ENCODE measurements around the gene UMODL1.

UMODL1 gene

DNA sequence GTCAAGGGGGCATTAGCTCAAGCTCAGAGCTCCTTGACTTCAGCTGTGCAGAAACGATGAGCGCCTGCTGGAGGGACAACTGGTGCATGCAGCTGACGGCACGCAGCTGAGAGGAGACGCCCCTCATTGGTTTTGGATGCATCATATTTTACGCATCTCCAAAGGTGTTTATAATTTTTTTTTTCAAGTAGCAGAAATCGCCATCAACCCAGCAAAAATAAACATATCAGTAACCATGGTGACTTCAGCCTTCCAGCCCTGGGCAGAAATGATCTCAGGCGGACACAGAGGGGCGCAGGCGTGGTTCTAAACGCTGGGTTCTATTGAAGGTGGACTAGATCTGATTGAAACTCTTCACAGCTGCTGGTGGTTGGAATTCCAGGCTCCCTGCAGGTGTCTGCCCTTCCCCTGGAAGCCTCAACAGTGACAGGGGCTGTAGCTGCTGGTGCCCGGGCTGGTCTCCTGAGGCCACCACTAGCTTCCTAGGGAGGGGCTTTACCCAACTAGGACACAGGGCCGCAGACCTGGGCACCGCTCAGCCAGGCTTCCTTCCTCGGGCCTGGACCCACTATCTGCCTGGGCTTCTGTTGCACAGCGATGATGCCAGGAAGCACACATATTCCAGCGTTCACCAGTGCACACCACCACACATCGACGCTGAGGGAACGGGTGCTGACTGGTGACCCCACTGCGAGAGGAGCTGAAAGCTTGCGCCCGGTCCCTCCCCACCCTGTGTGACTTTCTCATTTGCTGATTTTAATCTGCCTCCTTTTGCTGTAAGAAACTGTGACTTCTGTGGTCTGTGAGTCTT is 84.1 kb downstream of the UMODL1 start:
- no peak for DNase-seq

GRCh38 chr21:42156690-42157605 is 85.8 kb downstream of the UMODL1 start:
- DNase-seq, result no peak

DNA sequence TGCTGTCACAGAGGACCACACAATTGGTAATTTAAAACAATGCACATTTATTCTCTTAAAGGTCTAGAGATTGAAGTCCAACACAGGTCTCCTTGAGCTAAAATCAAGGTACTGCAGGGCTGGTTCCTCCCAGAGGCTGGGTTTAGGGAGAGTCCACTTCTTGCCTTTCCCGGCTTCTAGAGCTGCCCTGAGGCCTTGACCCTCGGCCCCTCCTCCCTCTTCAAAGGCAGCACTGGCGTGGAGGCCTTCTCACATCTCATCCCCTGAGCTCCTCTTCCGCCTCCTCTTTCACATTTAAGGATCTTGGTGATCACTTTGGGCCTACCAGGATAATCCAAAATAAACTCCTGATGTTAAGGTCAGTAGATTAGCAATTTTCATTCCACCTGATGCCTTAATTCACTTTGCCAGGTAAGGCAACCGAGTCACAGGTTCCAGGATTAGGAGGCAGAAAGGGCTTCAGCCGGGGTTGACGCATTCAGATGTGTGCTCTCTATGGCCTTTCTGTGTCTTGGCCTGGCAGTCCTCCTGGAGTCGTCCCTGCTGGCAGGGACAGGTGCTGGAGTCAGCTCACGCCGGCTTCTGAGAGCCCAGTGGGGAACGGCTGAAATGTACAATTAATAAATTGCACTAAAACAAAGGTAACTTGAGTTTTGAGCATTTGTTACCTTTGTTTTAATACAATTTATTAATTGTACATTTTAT is 86.6 kb downstream of the UMODL1 start:
- no peak for DNase-seq

- DNase-seq, result no peak
Observed at GRCh38 chr21:42158846-42159245, 87.7 kb downstream of the UMODL1 start.

DNA sequence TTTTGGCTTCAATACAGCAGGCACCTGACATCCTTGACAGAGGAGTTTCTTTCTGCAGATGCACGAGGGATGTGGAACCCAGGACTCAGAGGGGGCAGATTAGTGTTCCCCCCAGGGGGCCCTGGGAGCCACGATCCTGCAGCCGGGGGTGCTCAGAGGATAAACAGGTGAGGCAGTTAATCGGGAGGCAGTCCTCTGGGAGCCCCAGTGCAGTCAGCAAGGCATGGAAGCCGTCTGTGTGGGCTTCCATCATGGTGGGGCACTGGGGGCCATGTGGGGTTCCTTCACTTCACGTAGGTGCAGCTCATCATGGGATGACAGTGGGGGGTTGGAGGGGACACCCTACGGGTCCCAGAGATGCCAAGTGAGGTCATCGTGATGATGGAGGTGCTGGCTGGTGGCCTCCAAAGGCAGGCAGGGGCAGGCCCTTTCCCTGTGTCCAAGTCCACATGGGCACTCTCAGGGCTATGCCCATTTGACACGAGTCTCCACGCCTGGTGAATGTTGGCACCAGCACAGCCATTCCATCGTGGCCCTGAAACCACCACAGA is 88.5 kb downstream of the UMODL1 start:
- DNase-seq, result no peak

- no peak for DNase-seq
Observed at GRCh38 chr21:42160111-42160721, 89.1 kb downstream of the UMODL1 start.

- DNase-seq, result no peak
Observed at GRCh38 chr21:42160765-42161164, 89.6 kb downstream of the UMODL1 start.

DNA sequence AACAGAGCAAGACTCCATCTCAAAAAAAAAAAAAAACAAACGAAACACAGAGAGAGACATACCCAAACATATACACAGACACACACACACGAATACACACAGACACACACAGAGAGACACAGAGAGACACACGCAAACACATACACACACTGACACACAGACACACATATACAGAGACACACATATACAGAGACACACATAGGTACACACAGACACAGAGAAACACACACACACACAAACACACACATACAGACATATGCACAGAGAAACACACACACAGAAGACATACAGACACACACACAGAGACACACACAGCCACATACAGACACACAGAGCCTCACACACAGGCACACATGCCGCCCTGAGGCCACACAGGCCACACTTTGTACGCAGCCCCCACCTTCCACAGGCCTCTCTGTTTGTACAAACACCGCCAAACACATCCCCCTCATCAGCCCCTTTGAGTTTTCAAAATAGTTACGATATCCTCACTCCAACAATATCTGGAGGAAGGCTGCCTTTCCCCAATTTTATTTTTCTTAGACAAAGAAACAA is 90.4 kb downstream of the UMODL1 start:
- no peak for DNase-seq

- no peak for DNase-seq
Observed at GRCh38 chr21:42161956-42162681, 91.0 kb downstream of the UMODL1 start.

DNA sequence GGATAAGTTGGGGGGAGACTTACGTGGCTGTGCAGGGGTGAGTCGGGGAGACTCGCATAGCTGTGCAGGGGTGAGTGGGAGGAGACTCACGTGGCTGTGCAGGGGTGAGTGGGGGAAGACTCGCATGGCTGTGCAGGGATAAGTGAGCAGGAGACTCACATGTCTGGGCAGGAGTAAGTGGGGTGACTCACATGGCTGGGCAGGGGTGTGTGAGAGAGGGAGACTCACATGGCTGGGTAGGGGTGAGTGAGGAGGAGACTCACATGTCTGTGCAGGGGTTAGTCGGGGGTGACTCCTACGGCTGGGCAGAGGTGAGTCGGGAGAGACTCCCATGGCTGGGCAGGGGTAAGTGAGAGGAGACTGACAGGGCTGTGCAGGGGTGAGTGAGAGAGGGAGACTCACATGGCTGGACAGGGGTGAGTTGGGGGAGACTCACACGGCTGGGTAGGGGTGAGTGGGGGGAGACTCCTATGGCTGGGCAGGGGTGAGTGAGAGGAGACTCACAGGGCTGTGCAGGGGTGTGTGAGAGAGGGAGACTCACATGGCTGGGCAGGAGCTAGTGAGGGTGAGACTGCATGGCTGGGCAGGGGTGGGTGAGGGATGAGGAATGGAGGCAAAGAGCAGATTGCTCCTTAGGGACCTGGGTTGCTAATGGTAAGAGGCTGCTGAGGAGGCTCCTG is 91.9 kb downstream of the UMODL1 start:
- peak in 1 of 2 experiments; percentile 50 for DNase-seq

GRCh38 chr21:42163511-42163863 is 92.4 kb downstream of the UMODL1 start:
- no peak for DNase-seq

GRCh38 chr21:42164064-42164789 is 93.1 kb downstream of the UMODL1 start:
- DNase-seq, result peak in 1 of 2 experiments; percentile 65

GRCh38 chr21:42164818-42165217 is 93.7 kb downstream of the UMODL1 start:
- DNase-seq, result no peak

GRCh38 chr21:42165901-42166300 is 94.8 kb downstream of the UMODL1 start:
- no peak for DNase-seq

DNA sequence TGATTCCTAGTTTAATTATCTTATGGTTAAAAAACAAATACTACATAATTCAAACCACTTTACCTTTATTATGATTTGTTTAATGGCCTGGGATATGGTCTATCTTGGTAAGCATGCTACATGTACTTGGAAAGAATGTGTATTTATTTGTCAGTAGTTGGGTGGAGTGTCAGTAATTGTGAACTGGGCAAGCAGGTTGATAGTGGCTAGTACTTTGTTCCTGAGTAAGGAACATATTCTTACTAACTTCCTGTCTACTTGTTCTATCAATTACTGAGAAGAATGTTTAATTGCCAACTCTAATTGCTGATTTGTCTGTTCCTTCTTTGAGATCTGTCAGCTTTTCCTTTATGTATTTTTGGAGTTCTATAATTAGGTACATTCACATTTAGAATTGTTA is 98.6 kb downstream of the UMODL1 start:
- no peak for DNase-seq

DNA sequence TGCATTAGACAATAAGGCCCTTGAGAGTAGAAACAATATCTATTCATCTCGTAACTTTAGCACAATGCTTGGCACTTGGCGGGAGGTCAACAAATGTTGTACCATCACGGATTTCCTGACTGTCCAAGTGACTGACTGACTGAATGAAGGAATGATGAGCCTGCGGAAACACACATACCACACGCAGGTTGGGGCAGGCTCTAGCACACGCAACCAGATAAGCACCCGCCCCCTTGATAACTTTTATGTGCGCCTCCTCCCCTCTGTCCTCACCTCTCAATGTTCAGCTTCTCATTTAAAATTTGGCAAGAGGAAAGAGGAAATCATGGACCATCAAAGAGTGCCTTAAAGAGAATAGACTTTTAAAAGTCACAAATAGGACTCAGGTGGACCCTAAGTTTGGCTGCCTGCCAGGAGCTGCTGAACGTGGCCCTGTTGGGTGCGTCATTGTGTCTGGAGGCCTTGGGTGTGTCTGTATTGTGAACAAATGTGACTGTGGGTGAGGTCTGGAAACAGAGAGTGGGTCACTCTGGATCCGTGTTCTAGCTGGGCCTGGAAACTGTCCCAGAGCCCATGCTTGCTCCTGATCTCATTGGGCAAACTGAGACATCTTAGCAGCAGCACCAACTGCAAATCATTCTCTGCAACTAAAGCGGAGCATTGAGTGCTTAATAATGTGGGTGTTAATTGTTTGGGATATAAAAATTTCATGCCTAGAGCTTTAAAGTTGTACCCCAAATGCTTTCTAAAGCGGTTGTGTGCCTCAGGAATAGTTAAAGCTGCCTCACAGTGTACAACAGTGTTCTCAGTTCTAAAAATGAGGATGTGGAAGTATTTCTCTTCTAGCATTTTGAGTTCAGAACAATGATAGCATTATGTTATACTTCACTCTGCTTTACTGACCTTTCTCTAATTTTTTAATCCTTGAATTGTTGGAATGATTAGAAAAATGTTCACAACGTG is 100.3 kb downstream of the UMODL1 start:
- no peak for DNase-seq

DNA sequence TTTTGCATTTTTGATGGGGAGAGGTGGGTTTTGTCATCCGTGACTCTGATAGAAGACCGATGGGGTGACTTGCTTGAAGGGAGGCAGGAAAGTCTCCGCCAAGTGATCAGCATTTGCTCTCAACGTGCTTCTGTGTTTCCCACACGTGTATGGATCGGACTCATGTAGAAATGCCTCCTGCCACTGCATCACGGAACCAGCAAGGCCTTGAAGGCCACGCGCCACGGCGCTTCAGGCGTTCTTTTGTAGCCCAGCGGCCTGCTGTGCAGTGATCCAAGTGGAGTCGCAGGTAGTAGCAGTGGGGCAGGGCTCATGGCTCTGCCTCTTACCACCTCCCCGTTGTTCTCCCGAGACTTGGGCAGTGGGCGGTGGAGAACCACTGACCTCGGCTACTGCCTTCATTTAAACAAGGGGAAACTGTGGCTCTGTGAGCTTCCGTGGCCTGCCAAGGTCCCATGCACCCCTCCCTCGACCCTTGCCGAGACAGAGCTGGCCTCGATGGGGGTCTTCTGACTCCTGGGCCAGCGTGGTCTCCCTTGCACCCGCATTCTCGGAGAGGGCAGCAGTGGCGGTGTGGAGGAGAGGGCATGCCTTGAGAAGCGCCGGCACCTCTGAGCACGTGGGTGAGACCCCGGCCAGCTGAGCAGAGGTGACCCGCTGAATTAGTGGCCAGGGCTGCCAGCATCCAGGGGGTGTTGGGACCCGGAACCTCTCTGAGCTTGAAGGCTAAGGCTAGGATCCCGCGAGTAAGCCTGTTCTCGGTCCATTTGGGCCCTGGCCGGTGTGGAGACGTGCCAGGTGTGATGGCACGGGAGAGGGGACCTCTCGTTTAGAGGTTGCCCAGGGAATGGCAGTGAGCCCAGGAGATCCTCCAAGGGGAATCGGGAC is 101.7 kb downstream of the UMODL1 start:
- no peak for DNase-seq

DNA sequence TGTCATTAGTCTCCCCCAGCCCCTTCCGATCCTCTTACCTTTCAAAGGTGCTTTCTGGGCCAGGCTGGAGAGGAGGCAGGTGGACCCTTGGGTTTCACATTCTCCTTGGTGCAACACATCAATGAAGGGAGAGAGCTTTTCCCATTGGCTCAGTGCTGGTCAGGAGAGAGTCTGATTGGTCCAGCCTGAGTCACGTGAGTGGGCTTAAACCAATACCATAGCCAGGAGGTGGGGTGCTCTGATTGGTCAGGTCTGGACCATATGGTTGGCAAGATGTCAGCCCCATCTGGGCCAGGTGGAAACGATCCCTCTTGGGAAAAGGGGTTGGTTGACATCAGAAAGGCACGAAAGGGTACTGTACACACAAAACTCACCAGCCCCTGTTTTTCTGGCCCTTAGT is 103.1 kb downstream of the UMODL1 start:
- no peak for DNase-seq
